Liver (tissue), 9 donors: ENCODE results near the gene KRTAP22-1. TPM values are rescaled to one million over a fixed set of nuclear protein-coding genes. Genes with fewer than 3 reads are reported as not detected.

ENCODE experiments used
- DNase-seq: peaks from one replicate; pipeline ENCODE4 v3.0.0-alpha.2; 2017; ENCODE audit warnings: low spot score
- H3K27ac ChIP-seq, 2 donors: one replicate each; pipeline ENCODE4 v1.7.0; 2013; ENCODE audit warnings: inconsistent platforms in 2 of 2, low read length in 2 of 2, control low read depth in 1 of 2, low read depth in 1 of 2, mild to moderate bottlenecking in 1 of 2
- H3K27me3 ChIP-seq, 4 donors: one replicate each; pipeline versions ENCODE4 v1.6.1 to v1.7.0; 2013; ENCODE audit warnings: low read length in 3 of 4, inconsistent platforms in 1 of 4, mild to moderate bottlenecking in 1 of 4, moderate library complexity in 1 of 4; ENCODE audit not compliant: control insufficient read depth in 4 of 4, insufficient read depth in 4 of 4
- H3K36me3 ChIP-seq, 4 donors: one replicate each; pipeline versions ENCODE4 v1.6.1 to v1.7.0; 2013; ENCODE audit warnings: low read length in 3 of 4, mild to moderate bottlenecking in 3 of 4, low read depth in 1 of 4, moderate library complexity in 1 of 4; ENCODE audit not compliant: control insufficient read depth in 4 of 4, insufficient read depth in 3 of 4
- H3K4me1 ChIP-seq, 4 donors: one replicate each; pipeline versions ENCODE4 v1.6.1 to v1.7.0; 2013; ENCODE audit warnings: low read length in 3 of 4, mild to moderate bottlenecking in 3 of 4, moderate library complexity in 1 of 4; ENCODE audit not compliant: control insufficient read depth in 4 of 4, insufficient read depth in 4 of 4
- H3K4me3 ChIP-seq, 3 donors: one replicate each; pipeline versions ENCODE4 v1.6.1 to v1.7.0; 2013; ENCODE audit warnings: low read length in 3 of 3, control low read depth in 1 of 3, low read depth in 1 of 3, mild to moderate bottlenecking in 1 of 3
- H3K9ac ChIP-seq, 2 donors: one replicate each; pipeline ENCODE4 v1.7.0; 2013; ENCODE audit warnings: low read length in 2 of 2, mild to moderate bottlenecking in 2 of 2, moderate library complexity in 2 of 2, control low read depth in 1 of 2, low read depth in 1 of 2
- H3K9me3 ChIP-seq, 4 donors: one replicate each; pipeline versions ENCODE4 v1.6.1 to v1.7.0; 2013; ENCODE audit warnings: low read length in 3 of 4; ENCODE audit not compliant: control insufficient read depth in 4 of 4
- CTCF ChIP-seq: fragments of 150-350 bp; IDR thresholded peaks from 2 replicates; pipeline ENCODE4 v1.5.1; 2017; ENCODE audit warnings: improper control_type of control experiment, low read depth, low read length; ENCODE audit not compliant: missing input control
- EGR1 ChIP-seq, 2 donors: IDR thresholded peaks; 2 replicates each; pipeline ENCODE4 v1.6.1; 2016 to 2018; ENCODE audit warnings: antibody characterized with exemption in 2 of 2, low read depth in 2 of 2
- FOXA1 ChIP-seq: IDR thresholded peaks from 2 replicates; pipeline ENCODE4 v1.6.1; 2016; ENCODE audit warnings: antibody characterized with exemption
- FOXA2 ChIP-seq: IDR thresholded peaks from 2 replicates; pipeline ENCODE4 v1.6.1; 2016; ENCODE audit warnings: antibody characterized with exemption
- GABPA ChIP-seq, 2 donors: IDR thresholded peaks in 1 of 2; conservative IDR thresholded peaks in 1 of 2; 2 replicates each; pipeline ENCODE4 v1.6.1; 2016; ENCODE audit warnings: antibody characterized with exemption in 2 of 2, mild to moderate bottlenecking in 1 of 2, moderate library complexity in 1 of 2
- HNF4A ChIP-seq, 2 donors: conservative IDR thresholded peaks; 2 replicates each; pipeline ENCODE4 v1.6.1; 2016; ENCODE audit warnings: antibody characterized with exemption in 2 of 2, mild to moderate bottlenecking in 2 of 2
- HNF4G ChIP-seq: IDR thresholded peaks from 2 replicates; pipeline ENCODE4 v1.6.1; 2016; ENCODE audit warnings: antibody characterized with exemption
- JUND ChIP-seq, 2 donors: IDR thresholded peaks; 2 replicates each; pipeline ENCODE4 v1.6.1; 2016; ENCODE audit warnings: antibody characterized with exemption in 2 of 2
- NR2F2 ChIP-seq: IDR thresholded peaks from 2 replicates; pipeline ENCODE4 v1.6.1; 2016; ENCODE audit warnings: antibody characterized with exemption
- RAD21 ChIP-seq, 2 donors: IDR thresholded peaks; 2 replicates each; pipeline ENCODE4 v1.6.1; 2016; ENCODE audit warnings: antibody characterized with exemption in 2 of 2, mild to moderate bottlenecking in 2 of 2
- REST ChIP-seq: IDR thresholded peaks from 2 replicates; pipeline ENCODE4 v1.6.1; 2016; ENCODE audit warnings: antibody characterized with exemption, mild to moderate bottlenecking
- RXRA ChIP-seq, 2 donors: IDR thresholded peaks; 2 replicates each; pipeline ENCODE4 v1.6.1; 2017 to 2018; ENCODE audit warnings: antibody characterized with exemption in 2 of 2, mild to moderate bottlenecking in 1 of 2
- SP1 ChIP-seq: IDR thresholded peaks from 2 replicates; pipeline ENCODE4 v1.6.1; 2018; ENCODE audit warnings: antibody characterized with exemption, mild to moderate bottlenecking
- TAF1 ChIP-seq: conservative IDR thresholded peaks from 2 replicates; pipeline ENCODE4 v1.6.1; 2016; ENCODE audit warnings: antibody characterized with exemption, mild to moderate bottlenecking
- YY1 ChIP-seq: IDR thresholded peaks from 2 replicates; pipeline ENCODE4 v1.6.1; 2016; ENCODE audit warnings: antibody characterized with exemption, mild to moderate bottlenecking
- WGBS: extraction: QIAGEN DNeasy Blood & Tissue Kit; methylation state at CpG from one replicate; pipeline ENCODE4 v1.1.7; 2013; 5-methylcytosine and 5-hydroxymethylcytosine counted together
- polyA plus RNA-seq, 2 donors: library from polyadenylated mRNA; stranded (reverse) in 1 of 2; unstranded in 1 of 2; fragments of 200-250 nt in 1 of 2; fragments of >200 nt in 1 of 2; fragmentation: Nextera tagmentation in 1 of 2; extraction: Ambion mirVana in 1 of 2; gene quantifications; one replicate each; pipeline versions ENCODE4 v1.2.1 to v1.2.3, GENCODE V29; 2013 to 2015
- total RNA-seq, 2 donors: library from RNA; depleted of rRNA; stranded (reverse); fragments of >200 nt; gene quantifications; one replicate each; pipeline ENCODE4 v1.2.3, GENCODE V29; 2014
- TF ChIP-seq, protein P1 (sequence below): IDR thresholded peaks from 2 replicates; pipeline ENCODE4 v1.6.1; 2016; ENCODE audit warnings: antibody characterized with exemption
- TF ChIP-seq, protein P2 (sequence below): IDR thresholded peaks from 2 replicates; pipeline ENCODE4 v1.6.1; 2016; ENCODE audit warnings: antibody characterized with exemption
- TF ChIP-seq, protein P3 (sequence below): IDR thresholded peaks from 2 replicates; pipeline ENCODE4 v1.6.1; 2016; ENCODE audit warnings: antibody characterized with exemption
- donor health status: healthy.
- donor health status: healthy.
- donor health status: healthy.
- donor health status: healthy.
- donor health status: healthy.

The KRTAP22-1 gene
- total and polyA plus RNA-seq, 4 donors: not detected

GRCh38 chr21:30634906-30635305 lies 34.0 kb downstream of the KRTAP22-1 start, which contains the start of gene KRTAP20-2:
KRTAP20-2 (plus strand) TSS chr21:30635206; CDS start chr21:30635264, 58 bp downstream.
- TF ChIP-seq FOXA2: no peak
- TF ChIP-seq NR2F2: no peak
- TF ChIP-seq RXRA (IDR thresholded peaks at IDR 0.05): no peak
- no peak for TF ChIP-seq CTCF
- Histone ChIP-seq H3K4me3 (no peak within 1 kb of the TSS), H3K9ac (no peak within 1 kb of the TSS), H3K4me1 (no peaks in the 10 kb centered on the region), H3K27me3 (no peaks in the 10 kb centered on the region), H3K36me3 (no peaks in the 10 kb centered on the region), H3K9me3 (no peaks in the 10 kb centered on the region), H3K27ac (no peak within 1 kb of the TSS)
- DNase-seq: no peak
- WGBS: 88% methylated on average over 1 of the region's 1 CpG

DNA sequence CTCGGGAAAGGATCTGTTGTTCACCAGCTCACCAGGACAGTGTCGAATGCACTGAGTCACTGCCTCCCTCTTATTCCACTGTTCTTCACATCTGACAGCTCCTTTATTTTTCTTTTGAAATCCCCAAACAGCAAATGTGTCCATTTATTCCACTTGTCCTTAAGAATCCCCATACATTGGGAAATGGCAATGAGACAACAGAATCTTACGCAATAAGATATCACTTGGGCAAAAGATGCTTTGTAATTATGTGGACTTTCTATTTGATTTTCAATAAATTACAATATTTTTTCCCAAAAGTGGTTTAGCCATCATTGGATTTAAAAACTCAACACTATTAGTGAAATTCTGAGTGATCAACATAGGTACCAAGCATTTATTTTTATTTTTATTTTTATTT lies 37.8 kb downstream of the KRTAP22-1 start:
- no peak overlapping the region for H3K27ac ChIP-seq
- H3K9me3 ChIP-seq: no peaks in the 10 kb centered on the region
- H3K4me1 ChIP-seq: no peaks in the 10 kb centered on the region
- H3K4me3 ChIP-seq: no peak overlapping the region
- no peaks in the 10 kb centered on the region for H3K27me3 ChIP-seq
- H3K9ac ChIP-seq: no peak overlapping the region
- DNase-seq: no peak
- 87% methylated on average over 3 of the region's 3 CpGs for WGBS
- no peak for TF ChIP-seq YY1
- no peak for TF ChIP-seq EGR1 (IDR thresholded peaks at IDR 0.05; ENCODE audit: low read depth in 2 of 2)
- no peak for TF ChIP-seq GABPA (IDR thresholded peaks at IDR 0.05 in 1 of 2, conservative IDR thresholded peaks at IDR 0.05 in 1 of 2)
- TF ChIP-seq NR2F2: no peak
- TF ChIP-seq, protein P1, sequence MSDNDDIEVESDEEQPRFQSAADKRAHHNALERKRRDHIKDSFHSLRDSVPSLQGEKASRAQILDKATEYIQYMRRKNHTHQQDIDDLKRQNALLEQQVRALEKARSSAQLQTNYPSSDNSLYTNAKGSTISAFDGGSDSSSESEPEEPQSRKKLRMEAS: no peak
- TF ChIP-seq, protein P2, sequence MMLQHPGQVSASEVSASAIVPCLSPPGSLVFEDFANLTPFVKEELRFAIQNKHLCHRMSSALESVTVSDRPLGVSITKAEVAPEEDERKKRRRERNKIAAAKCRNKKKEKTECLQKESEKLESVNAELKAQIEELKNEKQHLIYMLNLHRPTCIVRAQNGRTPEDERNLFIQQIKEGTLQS: no peak
- no peak for TF ChIP-seq TAF1
- no peak for TF ChIP-seq HNF4G
- TF ChIP-seq, protein P3, sequence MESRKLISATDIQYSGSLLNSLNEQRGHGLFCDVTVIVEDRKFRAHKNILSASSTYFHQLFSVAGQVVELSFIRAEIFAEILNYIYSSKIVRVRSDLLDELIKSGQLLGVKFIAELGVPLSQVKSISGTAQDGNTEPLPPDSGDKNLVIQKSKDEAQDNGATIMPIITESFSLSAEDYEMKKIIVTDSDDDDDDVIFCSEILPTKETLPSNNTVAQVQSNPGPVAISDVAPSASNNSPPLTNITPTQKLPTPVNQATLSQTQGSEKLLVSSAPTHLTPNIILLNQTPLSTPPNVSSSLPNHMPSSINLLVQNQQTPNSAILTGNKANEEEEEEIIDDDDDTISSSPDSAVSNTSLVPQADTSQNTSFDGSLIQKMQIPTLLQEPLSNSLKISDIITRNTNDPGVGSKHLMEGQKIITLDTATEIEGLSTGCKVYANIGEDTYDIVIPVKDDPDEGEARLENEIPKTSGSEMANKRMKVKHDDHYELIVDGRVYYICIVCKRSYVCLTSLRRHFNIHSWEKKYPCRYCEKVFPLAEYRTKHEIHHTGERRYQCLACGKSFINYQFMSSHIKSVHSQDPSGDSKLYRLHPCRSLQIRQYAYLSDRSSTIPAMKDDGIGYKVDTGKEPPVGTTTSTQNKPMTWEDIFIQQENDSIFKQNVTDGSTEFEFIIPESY: no peak
- no peak for TF ChIP-seq RXRA (IDR thresholded peaks at IDR 0.05)
- no peaks in the 10 kb centered on the region for H3K36me3 ChIP-seq

- no peak within 1 kb of the TSS for H3K4me3 ChIP-seq
- H3K27ac ChIP-seq: no peak within 1 kb of the TSS
- no peak within 1 kb of the TSS for H3K9ac ChIP-seq
- no peaks in the 10 kb centered on the region for H3K4me1 ChIP-seq
- H3K36me3 ChIP-seq: no peaks in the 10 kb centered on the region
- no peak for DNase-seq
- H3K9me3 ChIP-seq: no peaks in the 10 kb centered on the region
- H3K27me3 ChIP-seq: peaks cover 0 to 3% (median 0%) of the 10 kb centered on the region in 4 donors
- 82% methylated on average over 2 of the region's 2 CpGs for WGBS
- no peak for TF ChIP-seq FOXA1
- TF ChIP-seq TAF1: no peak
- TF ChIP-seq JUND (IDR thresholded peaks at IDR 0.05): no peak
- TF ChIP-seq REST: no peak
- TF ChIP-seq HNF4A (conservative IDR thresholded peaks at IDR 0.05): no peak
- TF ChIP-seq NR2F2: no peak
- TF ChIP-seq RAD21 (IDR thresholded peaks at IDR 0.05): no peak
- TF ChIP-seq GABPA (IDR thresholded peaks at IDR 0.05 in 1 of 2, conservative IDR thresholded peaks at IDR 0.05 in 1 of 2): no peak
- TF ChIP-seq RXRA (IDR thresholded peaks at IDR 0.05): no peak
- TF ChIP-seq SP1: no peak
- TF ChIP-seq CTCF: no peak
- TF ChIP-seq YY1: no peak
Observed at GRCh38 chr21:30642564-30642963, 41.7 kb downstream of the KRTAP22-1 start, which contains the start of gene KRTAP20-3. KRTAP20-3 (plus strand) TSS chr21:30642864.
